GM12878 (cell line): ENCODE results near the gene CTAG1B. TPM values are rescaled to one million over a fixed set of nuclear protein-coding genes. Genes with fewer than 3 reads are reported as not detected.

Experiments used
- ATAC-seq: fragments of 200-7000 bp; cut with Tn5 transposase; 3 replicates; pipeline ENCODE4 v1.9.1; 2020; ENCODE audit warnings: mild to moderate bottlenecking, moderate library complexity
- BruUV-seq: library from RNA; stranded (reverse); fragments of 400-500 nt; replicated peaks from 2 replicates; lab custom pipeline; 2021; lab: Mats Ljungman, UMichigan
- CTCF ChIA-PET: fragments of 300-600 bp; sonication (Branson Sonifier 250); formaldehyde crosslinking; extraction: SDS; loops from one replicate; lab custom pipeline; 2021; ENCODE audit warnings: inconsistent platforms; lab: Yijun Ruan, JAX
- POLR2A ChIA-PET: fragments of 350-600 bp; formaldehyde crosslinking; extraction: SDS; loops from one replicate; lab custom pipeline; 2021; ENCODE audit warnings: inconsistent platforms; lab: Charles Lee
- RAD21 ChIA-PET: fragments of 300-600 bp; sonication (Branson Sonifier 250); formaldehyde crosslinking; loops from one replicate; lab custom pipeline; 2023; ENCODE audit warnings: antibody characterized with exemption; ENCODE audit not compliant: unreplicated experiment; lab: Charles Lee
- SMC1A ChIA-PET: fragments of 300-600 bp; sonication (Branson Sonifier 250); formaldehyde crosslinking; loops from one replicate; lab custom pipeline; 2023; ENCODE audit not compliant: unreplicated experiment, uncharacterized antibody; lab: Charles Lee
- DNase-seq: peaks from one replicate; pipeline ENCODE4 v3.0.0-alpha.2; 2011; ENCODE audit warnings: low read depth, low spot score
- FAIRE-seq: peaks from 3 replicates; lab custom pipeline; 2011; peaks lifted over from hg19 to GRCh38; lab: Jason Lieb, UNC
- H2AFZ ChIP-seq: 2 replicates; pipeline ENCODE4 v1.6.0; 2011; ENCODE audit warnings: low read depth, low read length, control low read depth; ENCODE audit not compliant: control insufficient read depth
- H3K27ac ChIP-seq: 2 replicates; pipeline ENCODE4 v1.5.1; 2011; ENCODE audit warnings: control low read depth; ENCODE audit not compliant: control insufficient read depth, insufficient read depth
- H3K27me3 ChIP-seq, 2 experiments: replicated peaks in 1 of 2; 2 replicates each; pipeline versions ENCODE4 v1.6.0 to v1.6.1; 2011; ENCODE audit warnings: low read length in 1 of 2; ENCODE audit not compliant: control insufficient read depth in 2 of 2, insufficient read depth in 2 of 2
- H3K36me3 ChIP-seq, 2 experiments: 2 replicates each; pipeline ENCODE4 v1.5.1; 2011; ENCODE audit warnings: low read length in 1 of 2; ENCODE audit not compliant: control insufficient read depth in 2 of 2, insufficient read depth in 2 of 2
- H3K4me1 ChIP-seq: 2 replicates; pipeline ENCODE4 v1.6.1; 2011; ENCODE audit warnings: mild to moderate bottlenecking, low read length, moderate library complexity, mixed read lengths; ENCODE audit not compliant: control insufficient read depth, insufficient read depth
- H3K4me2 ChIP-seq: 2 replicates; pipeline ENCODE4 v1.6.0; 2011; ENCODE audit warnings: control low read depth; ENCODE audit not compliant: control insufficient read depth, insufficient read depth
- H3K4me3 ChIP-seq: fragments of 200-600 bp; sonication (generic); 2 replicates; pipeline ENCODE4 v1.5.1; 2016
- H3K79me2 ChIP-seq: 2 replicates; pipeline ENCODE4 v1.6.0; 2011; ENCODE audit warnings: low read length; ENCODE audit not compliant: control insufficient read depth, insufficient read depth
- H3K9ac ChIP-seq: 2 replicates; pipeline ENCODE4 v1.8.0; 2011; ENCODE audit warnings: low read length, control low read depth, mixed read lengths; ENCODE audit not compliant: control insufficient read depth, insufficient read depth
- H3K9me3 ChIP-seq: replicated peaks from 3 replicates; pipeline ENCODE4 v1.5.1; 2011; ENCODE audit warnings: mild to moderate bottlenecking, low read length; ENCODE audit not compliant: control insufficient read depth, insufficient read depth
- H4K20me1 ChIP-seq: 2 replicates; pipeline ENCODE4 v1.6.0; 2011; ENCODE audit not compliant: control insufficient read depth, insufficient read depth
- ATF3 ChIP-seq: IDR thresholded peaks from 2 replicates; pipeline ENCODE4 v1.6.1; 2011; ENCODE audit warnings: low read depth, mild to moderate bottlenecking, low read length, moderate library complexity, borderline replicate concordance; ENCODE audit errors: extremely low read depth
- BCL11A ChIP-seq: IDR thresholded peaks from 2 replicates; pipeline ENCODE4 v1.6.1; 2011; ENCODE audit warnings: low read depth, low read length
- BHLHE40 ChIP-seq, 2 experiments: fragments of 450-650 bp in 1 of 2; IDR thresholded peaks; 2 replicates each; pipeline ENCODE4 v1.6.1; 2011 to 2017; ENCODE audit warnings: low read depth in 2 of 2, borderline replicate concordance in 1 of 2, improper control_type of control experiment in 1 of 2, low read length in 1 of 2, mild to moderate bottlenecking in 1 of 2
- CBFB ChIP-seq: IDR thresholded peaks from 2 replicates; pipeline ENCODE4 v1.6.1; 2016; ENCODE audit warnings: antibody characterized with exemption, low read depth
- NFXL1 ChIP-seq: fragments of 450-650 bp; IDR thresholded peaks from 2 replicates; pipeline ENCODE4 v1.6.1; 2017; ENCODE audit warnings: antibody characterized with exemption, mild to moderate bottlenecking, borderline replicate concordance
- POU2F2 ChIP-seq: IDR thresholded peaks from 3 replicates; pipeline ENCODE4 v1.6.1; 2011; ENCODE audit warnings: low read depth, mild to moderate bottlenecking, low read length, borderline replicate concordance
- RCOR1 ChIP-seq: conservative IDR thresholded peaks from 2 replicates; pipeline ENCODE4 v1.6.1; 2012; ENCODE audit warnings: low read depth, low read length, improper control_type of control experiment
- RELA ChIP-seq: fragments of 450-650 bp; IDR thresholded peaks from 2 replicates; pipeline ENCODE4 v1.8.0; 2014; ENCODE audit warnings: borderline replicate concordance; ENCODE audit not compliant: partially characterized antibody
- SIX5 ChIP-seq: IDR thresholded peaks from 2 replicates; pipeline ENCODE4 v1.6.1; 2011; ENCODE audit warnings: mild to moderate bottlenecking, low read depth, low read length, moderate library complexity; ENCODE audit not compliant: severe bottlenecking
- SMAD1 ChIP-seq: fragments of 450-650 bp; IDR thresholded peaks from 2 replicates; pipeline ENCODE4 v1.6.1; 2018; ENCODE audit warnings: mild to moderate bottlenecking, low read depth; ENCODE audit not compliant: partially characterized antibody
- YY1 ChIP-seq: IDR thresholded peaks from 2 replicates; pipeline ENCODE4 v1.6.1; 2011; ENCODE audit warnings: low read depth, mild to moderate bottlenecking, low read length
- ZBTB11 ChIP-seq: fragments of 450-650 bp; formaldehyde crosslinking; IDR thresholded peaks from 2 replicates; pipeline ENCODE4 v1.5.0; 2022; ENCODE audit warnings: mild to moderate bottlenecking, missing genetic modification characterization
- ZBTB33 ChIP-seq: fragments of 450-650 bp; IDR thresholded peaks from 2 replicates; pipeline ENCODE4 v1.6.1; 2017; ENCODE audit warnings: mild to moderate bottlenecking
- WGBS: methylation state at CpG from one replicate; pipeline ENCODE4 v1.1.6; 2016; ENCODE audit warnings: low lambda C conversion rate; ENCODE audit not compliant: insufficient replicate concordance, insufficient coverage; ENCODE audit errors: missing lambda C conversion rate; 5-methylcytosine and 5-hydroxymethylcytosine counted together
- in situ Hi-C: fragments of 300-500 bp; cut with MboI; formaldehyde crosslinking; loops from 9 replicates; pipeline ENCODE4 v1.14.3; 2018; ENCODE audit warnings: mixed read lengths
- intact Hi-C: fragments of 100-400 bp; cut with micrococcal nuclease; formaldehyde crosslinking; loops from one replicate; pipeline ENCODE4 v1.14.2; 2022; ENCODE audit not compliant: unreplicated experiment
- polyA plus RNA-seq, 11 experiments: library from polyadenylated mRNA; depleted of rRNA in 4 of 11; unstranded in 6 of 11; stranded (reverse) in 5 of 11; fragments of >200 nt; fragmentation: Nextera tagmentation in 4 of 11; fragmentation: Illumina TruSeq in 1 of 11; extraction: Ambion mirVana in 4 of 11; extraction: Trizol in 1 of 11; gene quantifications; 1 replicate in 1 of 11; 2 replicates in 10 of 11; pipeline versions ENCODE4 v1.2.1 to v1.2.3, GENCODE V29; 2011 to 2016; ENCODE audit warnings: inconsistent platforms in 2 of 11, missing spikeins in 2 of 11, low read depth in 1 of 11
- total RNA-seq, 4 experiments: library from RNA; depleted of rRNA in 3 of 4; stranded (reverse); fragments of >200 nt in 3 of 4; fragmentation: Illumina TruSeq in 1 of 4; extraction: Trizol in 1 of 4; gene quantifications; 2 replicates each; pipeline versions ENCODE4 v1.2.1 to v1.2.3, GENCODE V29; 2013 to 2021

CTAG1B gene
- total and polyA plus RNA-seq, 10 of the 15 experiments (the other 5 are each of a cell fraction or from before 2014, with no cell fraction given) = not detected

- Histone ChIP-seq H3K9me3 (no peaks in the 10 kb centered on the region; the same call in 1 of the 3 replicates), H3K27me3 (no peaks in the 10 kb centered on the region), H3K27ac (no peak overlapping the region), H3K9ac (no peak overlapping the region), H3K4me3 (no peak overlapping the region), H3K4me2 (no peak overlapping the region), H2AFZ (no peak overlapping the region), H3K79me2 (no peaks in the 10 kb centered on the region), H3K36me3 (no peaks in the 10 kb centered on the region), H4K20me1 (no peaks in the 10 kb centered on the region), H3K4me1 (no peaks in the 10 kb centered on the region)
- no peak for FAIRE-seq
- ChIA-PET POLR2A (no interaction called here), SMC1A (no interaction called here), CTCF (no interaction called here), RAD21 (no interaction called here)
- no peak for TF ChIP-seq POU2F2
- no peak for TF ChIP-seq YY1
- no peak for TF ChIP-seq SIX5
- no peak for TF ChIP-seq BHLHE40 (IDR thresholded peaks at IDR 0.05; ENCODE audit: borderline replicate concordance in 1 of 2, low read depth in 2 of 2, low read length in 1 of 2)
- no peak for TF ChIP-seq BCL11A
- TF ChIP-seq CBFB = no peak
- TF ChIP-seq SMAD1 = no peak
- no peak for TF ChIP-seq ZBTB33
- no peak for TF ChIP-seq NFXL1
- no peak for TF ChIP-seq ZBTB11 (CRISPR knock-in tag)
- TF ChIP-seq ATF3 = no peak
- TF ChIP-seq RELA = no peak
- TF ChIP-seq RCOR1 = no peak
- no peak for ATAC-seq
- WGBS = 41% methylated on average over 6 of the region's 6 CpGs
- in situ Hi-C loops = no loop called here
- intact Hi-C loops = no loop called here
- DNase-seq = no peak
- no TSS peak for BruUV-seq
Observed at GRCh38 chrX:154655346-154655745, 36.3 kb upstream of the CTAG1B start.
